ENCODE results near the gene DPEP2.

GRCh38 chr16:67964477-67965131 lies 34.7 kb downstream of the DPEP2 start:
- TF ChIP-seq CTCF (IDR thresholded peaks at IDR 0.05 in 4 of 5, conservative IDR thresholded peaks at IDR 0.05 in 1 of 5) (no peak), POLR2A (IDR thresholded peaks at IDR 0.05) (no peak)
